Thyroid gland (tissue), 4 donors: ENCODE results near the gene FKBP7.

Source experiments
- CTCF ChIP-seq, 6 experiments: fragments of 200-600 bp in 3 of 6; fragments of 450-650 bp in 3 of 6; sonication (generic) in 3 of 6; IDR thresholded peaks; one replicate each; pipeline ENCODE4 v1.5.1; 2016 to 2019; ENCODE audit warnings: antibody characterized with exemption in 6 of 6, mild to moderate bottlenecking in 2 of 6, inconsistent platforms in 1 of 6, moderate library complexity in 1 of 6
- POLR2A ChIP-seq, 2 donors: fragments of 450-650 bp; IDR thresholded peaks; one replicate each; pipeline ENCODE4 v1.6.1; 2017; ENCODE audit warnings: antibody characterized with exemption in 2 of 2, mild to moderate bottlenecking in 2 of 2, moderate library complexity in 1 of 2

GRCh38 chr2:178478439-178479274 lies at the start of gene FKBP7:
- TF ChIP-seq CTCF (IDR thresholded peaks at IDR 0.05): peak in 4 of 6 experiments; percentile 11 to 62 (median 46)
- peak; percentile 36 to 92 for TF ChIP-seq POLR2A (IDR thresholded peaks at IDR 0.05)
